ENCODE data around the gene MEG3. TPM values are rescaled to one million over a fixed set of nuclear protein-coding genes. Genes with fewer than 3 reads are reported as not detected.

MEG3 gene
- total RNA-seq, 1 experiment from 2014 or later = not detected

- DNase-seq (ENCODE audit: unreplicated experiment) = no peak
- Mint-ChIP-seq H3K4me3 (ENCODE audit: unreplicated experiment) (no peak overlapping the region), H3K9me3 (ENCODE audit: unreplicated experiment) (peaks cover 14% of the 10 kb centered on the region), H3K36me3 (ENCODE audit: insufficient read depth, unreplicated experiment) (peaks cover 7% of the 10 kb centered on the region), H3K4me1 (ENCODE audit: insufficient read depth, unreplicated experiment) (no peaks in the 10 kb centered on the region), H3K27me3 (ENCODE audit: insufficient read depth, unreplicated experiment) (no peaks in the 10 kb centered on the region), H3K27ac (ENCODE audit: low read depth, unreplicated experiment) (no peak overlapping the region)
- intact Hi-C loops (cut with micrococcal nuclease) = no loop called here
- ChIA-PET CTCF (no interaction called here), POLR2A (no interaction called here)
- BruUV-seq (replicated peaks) = no TSS peak
- no peak for TF ChIP-seq CTCF (IDR thresholded peaks at IDR 0.05; ENCODE audit: unreplicated experiment)
Observed at GRCh38 chr14:100879782-100880181, 53.9 kb downstream of the MEG3 start.

GRCh38 chr14:100880271-100881101 is 54.6 kb downstream of the MEG3 start:
- H3K4me3 Mint-ChIP-seq (ENCODE audit: unreplicated experiment) = no peak overlapping the region
- peaks cover 14% of the 10 kb centered on the region for H3K9me3 Mint-ChIP-seq (ENCODE audit: unreplicated experiment)
- H3K36me3 Mint-ChIP-seq (ENCODE audit: insufficient read depth, unreplicated experiment) = peaks cover 7% of the 10 kb centered on the region
- no peak for DNase-seq (ENCODE audit: unreplicated experiment)
- H3K27ac Mint-ChIP-seq (ENCODE audit: low read depth, unreplicated experiment) = no peak overlapping the region
- no peak for TF ChIP-seq CTCF (IDR thresholded peaks at IDR 0.05; ENCODE audit: unreplicated experiment)
- no TSS peak for BruUV-seq (replicated peaks)
- intact Hi-C loops (cut with micrococcal nuclease) = no loop called here
- no peaks in the 10 kb centered on the region for H3K4me1 Mint-ChIP-seq (ENCODE audit: insufficient read depth, unreplicated experiment)
- H3K27me3 Mint-ChIP-seq (ENCODE audit: insufficient read depth, unreplicated experiment) = peaks cover 5% of the 10 kb centered on the region
- ChIA-PET CTCF (no interaction called here), POLR2A (no interaction called here)

- ChIA-PET POLR2A (no interaction called here), CTCF (no interaction called here)
- Mint-ChIP-seq H3K4me1 (ENCODE audit: insufficient read depth, unreplicated experiment) (no peaks in the 10 kb centered on the region), H3K9me3 (ENCODE audit: unreplicated experiment) (peaks cover 14% of the 10 kb centered on the region), H3K27me3 (ENCODE audit: insufficient read depth, unreplicated experiment) (peaks cover 15% of the 10 kb centered on the region), H3K36me3 (ENCODE audit: insufficient read depth, unreplicated experiment) (peaks cover 7% of the 10 kb centered on the region), H3K4me3 (ENCODE audit: unreplicated experiment) (no peak overlapping the region), H3K27ac (ENCODE audit: low read depth, unreplicated experiment) (no peak overlapping the region)
- BruUV-seq (replicated peaks) = no TSS peak
- intact Hi-C loops (cut with micrococcal nuclease) = no loop called here
- no peak for TF ChIP-seq CTCF (IDR thresholded peaks at IDR 0.05; ENCODE audit: unreplicated experiment)
- no peak for DNase-seq (ENCODE audit: unreplicated experiment)
Observed at GRCh38 chr14:100881211-100882025, 55.5 kb downstream of the MEG3 start.
